DND-41 (cell line): ENCODE data around the gene SRA1.

Source experiments
- ATAC-seq: fragments of 200-7000 bp; cut with Tn5 transposase; 3 replicates; pipeline ENCODE4 v1.9.1; 2021; ENCODE audit warnings: low read depth; ENCODE audit not compliant: insufficient read depth
- DNase-seq: peaks from one replicate; pipeline ENCODE4 v3.0.0-alpha.2; 2020
- H2AFZ ChIP-seq: 2 replicates; pipeline ENCODE4 v1.6.0; 2012; ENCODE audit warnings: low read depth, low read length
- H3K27ac ChIP-seq: 2 replicates; pipeline ENCODE4 v1.5.1; 2012; ENCODE audit warnings: low read length, inconsistent platforms
- H3K27me3 ChIP-seq: fragments of 200-600 bp; sonication (generic); 2 replicates; pipeline ENCODE4 v1.6.0; 2012; ENCODE audit warnings: low read length, mild to moderate bottlenecking, inconsistent platforms; ENCODE audit not compliant: insufficient read depth, poor library complexity
- H3K36me3 ChIP-seq: 2 replicates; pipeline ENCODE4 v1.5.1; 2012; ENCODE audit warnings: low read length, inconsistent platforms; ENCODE audit not compliant: insufficient read depth
- H3K4me1 ChIP-seq: 2 replicates; pipeline ENCODE4 v1.5.1; 2012; ENCODE audit warnings: mild to moderate bottlenecking, low read length; ENCODE audit not compliant: insufficient read depth
- H3K4me2 ChIP-seq: 2 replicates; pipeline ENCODE4 v1.6.0; 2012; ENCODE audit warnings: mild to moderate bottlenecking, moderate library complexity, low read length, inconsistent platforms; ENCODE audit not compliant: insufficient read depth
- H3K4me3 ChIP-seq, 2 experiments: fragments of 200-600 bp in 1 of 2; shearing (Covaris generic) in 1 of 2; 2 replicates each; pipeline ENCODE4 v1.5.1; 2012 to 2016; ENCODE audit warnings: inconsistent platforms in 2 of 2, low read length in 2 of 2, mild to moderate bottlenecking in 2 of 2, low read depth in 1 of 2, moderate library complexity in 1 of 2
- H3K79me2 ChIP-seq: 2 replicates; pipeline ENCODE4 v1.6.0; 2012; ENCODE audit warnings: low read length, inconsistent platforms; ENCODE audit not compliant: insufficient read depth
- H3K9ac ChIP-seq: 2 replicates; pipeline ENCODE4 v1.6.0; 2012; ENCODE audit warnings: low read depth, mild to moderate bottlenecking, inconsistent platforms, low read length, moderate library complexity
- H3K9me3 ChIP-seq: 2 replicates; pipeline ENCODE4 v1.5.1; 2012; ENCODE audit warnings: low read length, moderate library complexity, mild to moderate bottlenecking, inconsistent platforms; ENCODE audit not compliant: insufficient read depth, severe bottlenecking
- H4K20me1 ChIP-seq: 2 replicates; pipeline ENCODE4 v1.6.0; 2012; ENCODE audit warnings: low read length; ENCODE audit not compliant: insufficient read depth
- CTCF ChIP-seq: IDR thresholded peaks from 2 replicates; pipeline ENCODE4 v1.5.1; 2012; ENCODE audit warnings: borderline replicate concordance, low read length, moderate library complexity, mild to moderate bottlenecking; ENCODE audit not compliant: poor library complexity, severe bottlenecking; ENCODE audit errors: extremely low read depth
- EZH2 ChIP-seq: IDR thresholded peaks from 3 replicates; pipeline ENCODE4 v1.6.1; 2012; ENCODE audit warnings: borderline replicate concordance, low read depth, mild to moderate bottlenecking, moderate library complexity, low read length, inconsistent platforms; ENCODE audit not compliant: severe bottlenecking

SRA1 gene

GRCh38 chr5:140560227-140560626 is 3.0 kb upstream of the SRA1 start:
- DNase-seq (no peak), ATAC-seq (no peak)
- Histone ChIP-seq H3K4me1 (peaks cover 49% of the 10 kb centered on the region), H3K4me2 (no peak overlapping the region), H3K36me3 (peaks cover 34% of the 10 kb centered on the region), H3K9ac (no peak overlapping the region), H3K27me3 (no peaks in the 10 kb centered on the region), H3K9me3 (no peaks in the 10 kb centered on the region), H4K20me1 (no peaks in the 10 kb centered on the region), H3K4me3 (no peak overlapping the region), H3K79me2 (peaks cover 40% of the 10 kb centered on the region), H2AFZ (no peak overlapping the region), H3K27ac (no peak overlapping the region)
- TF ChIP-seq CTCF (no peak), EZH2 (no peak)

GRCh38 chr5:140558542-140558941 is 1.3 kb upstream of the SRA1 start:
- peak overlapping the region; percentile 98; the same call in 1 of the 2 replicates for H3K27ac ChIP-seq
- peaks cover 46% of the 10 kb centered on the region for H3K36me3 ChIP-seq

GRCh38 chr5:140557965-140558364 is 692 bp upstream of the SRA1 start:
- peak overlapping the region; percentile 98 for H3K27ac ChIP-seq

More at GRCh38 chr5:140558542-140558941, 1.3 kb upstream of the SRA1 start:
- Histone ChIP-seq H3K4me2 (0 out of 2 replicates have a peak overlapping the region, but pooled peaks have one; percentile 68), H3K9me3 (no peaks in the 10 kb centered on the region), H3K4me3 (0 out of 4 replicates have a peak overlapping the region, but pooled peaks of 1 of the 2 experiments have one; percentile 93), H3K4me1 (peaks cover 58% of the 10 kb centered on the region), H3K27me3 (no peaks in the 10 kb centered on the region), H2AFZ (no peak overlapping the region), H3K79me2 (peaks cover 41% of the 10 kb centered on the region), H4K20me1 (no peaks in the 10 kb centered on the region), H3K9ac (no peak overlapping the region)
- DNase-seq (no peak), ATAC-seq (no peak)
- no peak for TF ChIP-seq CTCF
- TF ChIP-seq EZH2: no peak

More at GRCh38 chr5:140557965-140558364, 692 bp upstream of the SRA1 start:
- ATAC-seq (no peak), DNase-seq (no peak)
- Histone ChIP-seq H4K20me1 (no peaks in the 10 kb centered on the region), H3K36me3 (peaks cover 51% of the 10 kb centered on the region), H3K9me3 (no peaks in the 10 kb centered on the region), H3K27me3 (no peaks in the 10 kb centered on the region), H3K4me1 (peaks cover 54% of the 10 kb centered on the region), H3K9ac (peak overlapping the region; percentile 96), H3K79me2 (peaks cover 43% of the 10 kb centered on the region), H2AFZ (peak overlapping the region; percentile 96), H3K4me2 (peak overlapping the region; percentile 68), H3K4me3 (peak overlapping the region in 1 of 2 experiments; percentile 93; a peak in 3 of 4 replicates)
- no peak for TF ChIP-seq CTCF
- no peak for TF ChIP-seq EZH2
